OCI-LY1 (cell line): ENCODE results near the gene BRINP1.

Source experiments
- EZH2 ChIP-seq: fragments of 200-600 bp; sonication (generic), shearing (Covaris generic); IDR thresholded peaks from 2 replicates; pipeline ENCODE4 v1.8.0; 2017; ENCODE audit warnings: borderline replicate concordance, mixed run types, mild to moderate bottlenecking, antibody characterized with exemption, low read length, moderate library complexity, mixed read lengths
- TF ChIP-seq, protein P1 (sequence below): fragments of 200-600 bp; sonication (generic), shearing (Covaris generic); IDR thresholded peaks from 2 replicates; pipeline ENCODE4 v1.5.1; 2017; ENCODE audit warnings: mild to moderate bottlenecking, antibody characterized with exemption, low read length, moderate library complexity, mixed read lengths

DNA sequence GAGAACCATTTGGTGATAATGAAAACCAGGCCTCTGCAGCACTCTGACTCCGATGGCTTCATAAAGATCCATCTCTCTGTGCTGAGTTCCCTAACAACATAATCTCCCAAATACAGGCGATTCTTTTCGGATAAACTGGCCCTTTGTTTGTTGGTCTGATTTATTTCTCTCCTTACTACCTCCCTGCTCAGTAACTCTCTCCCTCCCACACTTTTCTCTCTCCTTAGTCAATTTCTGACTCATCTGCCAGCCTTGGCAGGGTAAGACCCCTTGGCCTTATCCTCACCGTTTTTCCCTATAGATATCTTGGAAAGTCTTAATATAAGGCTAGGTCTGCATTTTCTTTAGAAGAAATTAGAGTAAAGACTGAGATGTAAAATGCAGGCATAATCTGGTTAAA lies 128.7 kb downstream of the BRINP1 start:
- TF ChIP-seq, protein P1, sequence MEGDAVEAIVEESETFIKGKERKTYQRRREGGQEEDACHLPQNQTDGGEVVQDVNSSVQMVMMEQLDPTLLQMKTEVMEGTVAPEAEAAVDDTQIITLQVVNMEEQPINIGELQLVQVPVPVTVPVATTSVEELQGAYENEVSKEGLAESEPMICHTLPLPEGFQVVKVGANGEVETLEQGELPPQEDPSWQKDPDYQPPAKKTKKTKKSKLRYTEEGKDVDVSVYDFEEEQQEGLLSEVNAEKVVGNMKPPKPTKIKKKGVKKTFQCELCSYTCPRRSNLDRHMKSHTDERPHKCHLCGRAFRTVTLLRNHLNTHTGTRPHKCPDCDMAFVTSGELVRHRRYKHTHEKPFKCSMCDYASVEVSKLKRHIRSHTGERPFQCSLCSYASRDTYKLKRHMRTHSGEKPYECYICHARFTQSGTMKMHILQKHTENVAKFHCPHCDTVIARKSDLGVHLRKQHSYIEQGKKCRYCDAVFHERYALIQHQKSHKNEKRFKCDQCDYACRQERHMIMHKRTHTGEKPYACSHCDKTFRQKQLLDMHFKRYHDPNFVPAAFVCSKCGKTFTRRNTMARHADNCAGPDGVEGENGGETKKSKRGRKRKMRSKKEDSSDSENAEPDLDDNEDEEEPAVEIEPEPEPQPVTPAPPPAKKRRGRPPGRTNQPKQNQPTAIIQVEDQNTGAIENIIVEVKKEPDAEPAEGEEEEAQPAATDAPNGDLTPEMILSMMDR: no peak
- TF ChIP-seq EZH2: no peak
